Hematopoietic multipotent progenitor cell (in vitro differentiated cells): ENCODE measurements around the gene ZNF750. TPM values are rescaled to one million over a fixed set of nuclear protein-coding genes. Genes with fewer than 3 reads are reported as not detected.

Experiments
- DNase-seq, 3 donors: peaks; one replicate each; pipeline ENCODE4 v3.0.0-alpha.2; 2011 to 2015; ENCODE audit warnings: low read depth in 2 of 3, low spot score in 2 of 3
- total RNA-seq: library from RNA; depleted of rRNA; stranded (reverse); fragments of >200 nt; gene quantifications from one replicate; pipeline ENCODE4 v1.2.3, GENCODE V29; 2012

The ZNF750 gene
- not detected for total RNA-seq

DNA sequence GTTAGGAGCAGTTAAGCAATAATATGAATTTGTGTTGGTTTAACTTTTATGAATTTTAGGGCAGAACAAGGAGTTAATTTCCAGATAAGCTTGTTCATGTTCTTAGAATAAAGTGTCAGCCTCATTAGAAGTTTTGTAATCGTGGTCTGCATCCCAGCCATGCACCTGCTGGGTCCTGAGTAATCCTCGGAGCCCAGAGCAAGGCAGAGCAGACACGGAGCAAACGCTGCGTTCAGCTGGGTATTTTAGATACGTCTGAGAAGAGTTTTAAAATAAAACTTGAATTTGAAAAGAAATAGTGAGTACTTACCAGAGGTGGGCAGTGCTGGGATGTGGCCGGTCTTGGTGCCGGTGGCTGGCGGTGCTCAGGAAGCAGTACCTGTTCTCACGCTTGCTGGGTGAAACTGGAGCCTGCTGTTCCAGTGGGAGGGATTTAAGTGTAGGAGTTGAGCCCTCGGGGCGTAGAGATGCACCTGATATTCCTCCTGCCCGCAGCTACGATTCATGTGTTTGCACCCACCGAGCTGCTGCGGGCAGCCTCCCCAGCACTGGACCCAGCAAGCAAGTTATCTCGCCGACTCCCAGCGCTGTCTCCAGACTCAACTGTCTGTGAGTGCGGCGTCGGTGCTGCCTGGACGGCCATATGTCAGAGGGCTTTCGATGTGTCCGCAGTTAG, at the start of gene ZNF750:
Gene ZNF750, minus strand, starts transcription at position 406 of the 676 bp plus-strand sequence. CDS start 7,568 bp downstream, outside the sequence.
- DNase-seq, result no peak

DNA sequence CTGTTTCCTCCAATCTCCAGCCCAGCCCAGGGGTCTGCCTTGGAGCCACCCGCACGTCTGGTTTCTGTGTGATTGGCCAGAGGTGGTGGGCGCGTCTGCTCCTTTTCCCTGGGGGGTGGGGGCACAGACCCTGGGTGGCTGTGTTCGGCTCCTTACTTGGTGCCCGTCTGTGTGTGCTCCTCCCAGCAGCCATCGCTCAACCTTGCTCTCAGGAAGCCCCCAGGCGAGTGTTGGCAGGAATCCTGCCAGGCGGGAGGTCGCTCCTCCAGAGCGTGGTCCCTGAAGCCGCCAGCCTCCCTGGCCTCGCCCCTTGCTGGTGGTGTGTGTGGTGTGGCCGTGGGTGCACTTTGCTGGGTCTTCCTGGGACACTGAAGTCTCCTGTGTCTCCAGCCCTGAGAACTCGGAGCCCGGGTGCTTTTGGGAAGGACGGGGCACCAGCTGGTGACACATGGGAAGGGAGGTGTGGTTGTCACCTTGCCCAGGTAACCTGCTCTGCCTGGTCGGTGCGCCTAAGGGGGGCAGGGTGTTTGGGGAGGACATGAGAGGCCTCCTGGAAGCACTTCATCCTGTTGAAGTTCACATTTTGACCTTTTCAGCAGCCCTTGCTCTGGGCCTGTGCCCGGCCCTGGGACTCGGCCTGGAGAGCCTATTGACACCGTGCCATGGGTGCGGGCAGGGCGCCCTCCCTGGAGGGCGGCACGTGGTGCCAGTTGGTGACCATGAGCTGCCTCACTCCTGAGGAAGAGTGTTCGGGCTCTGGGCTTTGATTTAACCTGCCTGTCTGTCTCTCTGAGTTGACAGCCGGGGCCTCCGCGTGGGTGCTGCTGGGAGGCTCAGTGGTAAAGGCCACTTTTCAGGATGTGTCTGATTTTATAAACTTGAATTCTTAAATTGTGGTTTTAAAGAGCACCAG, 49.0 kb upstream of the ZNF750 start:
- peak in 1 of 3 donors; percentile 25 for DNase-seq

GRCh38 chr17:82887255-82888164, 47.7 kb upstream of the ZNF750 start:
- DNase-seq, result no peak

- peak in 1 of 3 donors; percentile 31 for DNase-seq
Measured at GRCh38 chr17:82884970-82885353, 45.1 kb upstream of the ZNF750 start.

DNA sequence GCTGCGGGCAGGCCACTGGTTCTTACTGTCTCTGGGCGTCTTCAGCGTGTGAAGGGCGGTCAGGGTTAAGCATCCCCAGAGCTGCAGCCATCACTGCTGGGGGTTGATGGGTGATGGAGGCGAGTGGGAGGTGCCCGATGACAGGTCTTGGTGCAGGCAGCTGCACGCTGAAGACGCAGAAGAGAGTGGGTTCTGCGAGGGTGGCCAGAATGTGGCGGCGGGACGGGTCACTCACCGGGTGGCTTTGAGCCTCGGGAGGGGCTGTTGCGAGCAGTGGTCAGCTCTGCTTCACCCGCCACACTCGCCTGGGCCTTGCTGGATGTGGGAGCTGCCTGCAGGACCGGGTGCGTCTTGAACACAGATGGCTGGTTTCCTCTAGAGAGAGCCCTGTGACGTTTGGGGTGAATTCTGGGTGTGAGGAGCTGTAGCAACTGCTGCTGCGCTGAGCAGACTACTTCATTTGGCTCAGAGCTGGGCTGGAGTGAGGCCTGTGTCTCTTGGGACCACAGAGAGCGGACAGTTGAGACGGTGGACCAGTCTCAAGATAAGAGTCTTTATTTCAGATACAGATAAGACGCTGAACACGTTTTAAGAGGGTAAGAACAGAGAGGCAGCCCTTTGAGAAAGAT, 44.6 kb upstream of the ZNF750 start:
- no peak for DNase-seq

DNA sequence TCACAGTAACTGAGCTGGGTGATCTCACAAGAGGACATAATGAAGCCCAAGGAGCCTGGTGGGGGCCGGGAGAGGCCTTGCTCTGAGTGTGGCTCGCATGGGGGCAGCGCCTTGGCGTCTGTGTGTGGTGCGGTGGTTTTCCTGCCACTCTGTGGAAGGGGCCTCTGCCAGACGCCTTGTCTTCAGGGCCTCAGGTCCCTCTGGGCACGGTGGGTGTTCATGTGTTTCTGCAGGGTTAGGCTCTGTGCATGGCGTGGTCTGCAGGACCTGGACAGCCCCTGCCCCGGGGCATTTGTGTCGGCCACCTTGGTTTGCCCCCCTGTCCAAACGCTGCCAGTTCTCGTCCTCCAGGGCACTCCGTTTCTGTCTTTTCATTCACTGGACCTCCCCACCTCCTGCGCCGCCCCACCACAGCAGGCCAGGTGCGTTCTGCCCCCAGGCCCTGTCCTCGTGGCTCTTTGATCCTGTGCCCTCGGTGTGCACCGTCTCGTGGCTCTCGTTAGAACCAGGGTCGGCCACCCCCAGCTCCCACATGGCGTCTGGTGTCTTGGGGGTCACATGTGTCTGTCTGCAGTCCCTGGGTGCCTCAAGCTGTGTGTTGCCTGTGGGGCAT, 43.7 kb upstream of the ZNF750 start:
- DNase-seq, result peak in 1 of 3 donors; percentile 46

- peak in 2 of 3 donors; percentile 33 to 65 for DNase-seq
Measured at GRCh38 chr17:82882715-82883418, 43.0 kb upstream of the ZNF750 start.

DNA sequence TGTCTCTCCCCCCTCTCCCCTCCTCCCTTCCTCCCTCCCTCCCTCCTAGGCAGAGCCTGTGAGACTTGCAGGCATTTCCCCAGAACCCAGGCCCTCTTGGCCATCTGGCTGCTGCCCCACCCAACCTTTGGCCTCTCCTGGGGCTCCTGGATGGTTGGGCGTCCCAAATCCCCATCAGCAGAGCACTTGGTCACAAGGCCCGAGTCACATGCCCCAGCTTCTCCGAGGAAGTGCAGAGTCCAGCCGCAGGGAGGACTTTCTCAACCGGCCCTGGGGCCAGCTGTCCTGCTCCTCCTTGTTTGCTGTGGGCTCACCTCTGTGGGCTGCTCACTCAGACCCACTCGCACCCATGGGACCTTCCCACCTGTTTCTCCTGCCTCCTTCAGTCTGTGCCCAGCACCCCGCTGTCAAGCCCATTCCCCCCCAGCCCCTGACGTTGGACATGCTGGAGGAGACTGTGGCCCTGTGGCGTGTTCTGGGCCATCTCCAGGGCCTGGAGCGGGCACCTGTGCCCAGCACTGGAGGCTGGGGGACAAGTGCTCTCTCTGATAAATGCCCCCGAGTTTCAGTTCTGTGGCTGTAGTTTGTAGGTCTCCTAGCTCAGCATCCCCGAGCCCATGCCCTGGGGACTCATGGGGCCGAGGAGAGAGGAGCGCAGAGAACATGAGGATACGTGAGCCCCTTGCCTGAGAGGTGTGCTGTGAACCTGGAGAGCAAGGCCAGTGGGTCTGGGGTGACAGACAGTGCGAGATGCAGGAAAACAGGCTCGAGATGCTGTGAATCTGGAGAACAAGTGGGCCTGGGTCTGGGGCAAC, 42.3 kb upstream of the ZNF750 start:
- no peak for DNase-seq

- DNase-seq, result no peak
Measured at GRCh38 chr17:82881324-82881823, 41.6 kb upstream of the ZNF750 start.

- DNase-seq, result no peak
Measured at GRCh38 chr17:82880620-82881323, 41.0 kb upstream of the ZNF750 start.

DNA sequence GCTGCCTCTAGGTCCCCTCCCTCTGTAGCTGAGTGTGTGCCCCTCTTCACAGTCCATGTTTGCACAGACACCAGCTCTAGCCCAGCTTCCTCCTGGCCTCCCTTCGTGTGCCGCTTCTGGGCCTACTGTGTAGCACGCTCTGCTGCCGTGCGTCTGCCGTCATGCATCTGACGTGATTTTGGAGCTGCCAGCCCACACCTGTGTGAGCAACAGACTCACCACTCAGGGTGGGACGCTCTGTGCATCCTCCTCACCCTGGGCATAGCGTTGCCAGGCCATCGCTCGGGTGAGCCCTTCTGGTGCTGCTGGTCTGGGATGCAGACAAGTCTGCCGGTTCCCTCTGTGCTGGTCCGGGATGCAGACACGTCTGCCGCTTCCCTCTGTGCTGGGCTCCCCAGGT, 39.4 kb upstream of the ZNF750 start:
- no peak for DNase-seq

DNA sequence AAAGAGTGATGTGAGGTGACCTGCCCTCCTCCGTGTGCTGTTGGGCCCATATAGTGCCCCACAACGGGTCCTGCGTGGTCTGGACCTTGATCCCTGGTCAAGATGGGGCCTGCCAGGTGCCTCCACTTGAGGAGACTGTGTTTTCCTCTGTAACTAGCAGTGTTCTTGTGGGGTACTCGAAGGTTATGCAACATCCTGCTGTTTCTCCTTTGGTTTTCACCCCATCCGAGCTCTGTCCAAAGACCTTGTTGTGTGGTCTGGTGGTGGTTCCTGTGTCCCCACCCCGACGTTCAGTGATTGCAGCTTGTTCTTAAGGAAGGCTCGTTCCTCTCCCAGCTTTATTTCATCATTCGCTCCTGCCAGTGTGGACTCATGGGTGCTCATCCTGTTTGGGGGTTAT, 38.7 kb upstream of the ZNF750 start:
- no peak for DNase-seq

DNA sequence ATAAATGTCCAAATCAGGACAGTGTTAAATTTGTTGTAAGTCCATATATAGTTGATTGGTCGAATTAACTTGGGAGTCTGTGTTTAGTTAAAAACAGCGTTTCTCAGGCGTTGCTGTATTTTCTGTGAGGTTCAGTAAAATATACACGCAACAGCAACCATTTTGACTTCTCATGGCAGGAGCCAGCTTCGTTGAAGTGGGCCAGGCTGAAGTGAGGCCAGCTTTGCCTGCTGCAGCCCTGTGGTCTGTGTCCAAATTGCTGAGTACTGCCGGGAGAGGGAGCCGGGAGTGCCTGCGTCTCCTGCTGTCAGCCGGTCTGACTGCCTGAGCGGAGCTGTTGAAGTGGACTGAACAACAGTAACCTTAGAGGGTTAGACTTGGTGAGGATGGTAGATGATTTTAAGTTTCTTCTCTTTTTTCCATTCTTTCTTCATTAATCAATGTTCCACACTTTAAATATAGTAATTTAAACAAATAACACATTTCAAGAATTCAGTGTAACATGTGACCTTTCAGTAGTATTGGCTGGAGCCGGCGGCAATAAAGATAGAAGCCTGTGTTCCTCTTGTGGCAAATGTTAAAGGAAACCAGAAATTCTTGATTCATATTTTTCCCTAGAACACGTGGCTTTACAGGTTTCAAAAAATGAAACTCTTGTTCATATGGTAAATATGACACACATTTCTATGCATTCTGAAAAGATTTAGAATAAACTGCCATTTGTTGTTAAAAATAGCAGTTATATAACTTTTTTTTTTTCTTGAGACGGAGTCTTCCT, 37.0 kb upstream of the ZNF750 start:
- peak in 1 of 3 donors; percentile 45 for DNase-seq

DNA sequence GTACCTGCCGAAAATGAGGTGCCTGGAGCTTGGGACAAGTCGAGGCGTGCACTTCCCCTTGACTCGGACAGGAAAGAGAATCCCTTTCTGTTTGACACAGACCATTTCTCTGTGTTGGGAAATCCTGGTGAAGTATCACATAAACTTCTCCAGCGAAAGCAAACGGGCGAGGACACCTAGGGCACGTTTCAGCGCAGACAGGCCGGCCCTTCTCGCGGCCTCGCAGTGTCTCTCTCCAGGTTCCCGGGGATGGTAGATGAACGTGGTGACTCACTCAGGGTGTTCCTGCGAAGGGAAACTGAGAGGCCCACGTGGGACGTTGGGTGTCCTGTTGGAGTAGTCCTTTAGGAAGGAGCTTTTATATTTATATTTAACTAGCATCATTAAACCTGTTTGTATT, 36.3 kb upstream of the ZNF750 start:
- DNase-seq, result no peak

GRCh38 chr17:82875407-82875856, 35.6 kb upstream of the ZNF750 start:
- DNase-seq, result no peak

DNA sequence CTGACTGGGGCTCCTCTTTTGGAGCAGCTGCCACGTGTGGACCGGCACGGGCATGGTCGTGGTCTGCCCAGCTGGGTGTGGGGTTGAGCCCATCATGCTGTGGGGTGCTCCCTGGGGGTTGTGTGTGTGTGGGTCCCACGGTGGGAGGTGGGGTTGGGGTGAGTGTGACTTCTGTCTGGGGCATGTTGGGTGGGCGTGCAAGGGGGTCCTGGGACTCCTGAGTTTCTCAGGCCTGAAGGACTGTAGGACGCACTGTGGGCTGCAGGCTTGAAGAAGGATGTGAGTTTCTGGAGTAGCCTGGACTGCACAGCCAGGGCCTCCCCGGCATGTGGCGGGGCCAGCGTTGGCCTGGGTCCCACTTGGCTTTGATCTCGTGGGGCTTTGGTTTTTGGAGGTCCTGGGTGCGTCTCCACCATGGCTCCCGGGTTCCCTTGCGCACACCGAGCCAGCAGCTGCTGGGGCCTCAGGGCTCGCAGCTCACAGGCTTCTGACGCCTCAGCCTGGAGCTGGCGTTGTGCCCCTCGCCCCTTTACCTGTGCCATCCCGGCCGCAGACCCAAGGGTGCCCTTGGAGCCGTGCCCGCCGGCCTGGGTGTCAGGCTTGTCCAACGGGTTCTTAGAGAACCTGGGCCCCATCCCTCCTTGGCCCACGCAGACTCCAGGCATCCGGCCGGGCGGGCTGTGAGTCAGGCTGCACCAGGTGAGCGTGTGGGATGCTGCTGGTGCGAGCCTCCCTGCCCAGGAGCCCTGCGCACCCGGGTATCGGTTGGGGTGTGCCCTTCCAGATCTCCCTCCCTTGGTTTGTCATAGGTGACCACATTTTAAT, 34.4 kb upstream of the ZNF750 start:
- DNase-seq, result no peak
